ENCODE data around the gene SARDH.

Gene SARDH

DNA sequence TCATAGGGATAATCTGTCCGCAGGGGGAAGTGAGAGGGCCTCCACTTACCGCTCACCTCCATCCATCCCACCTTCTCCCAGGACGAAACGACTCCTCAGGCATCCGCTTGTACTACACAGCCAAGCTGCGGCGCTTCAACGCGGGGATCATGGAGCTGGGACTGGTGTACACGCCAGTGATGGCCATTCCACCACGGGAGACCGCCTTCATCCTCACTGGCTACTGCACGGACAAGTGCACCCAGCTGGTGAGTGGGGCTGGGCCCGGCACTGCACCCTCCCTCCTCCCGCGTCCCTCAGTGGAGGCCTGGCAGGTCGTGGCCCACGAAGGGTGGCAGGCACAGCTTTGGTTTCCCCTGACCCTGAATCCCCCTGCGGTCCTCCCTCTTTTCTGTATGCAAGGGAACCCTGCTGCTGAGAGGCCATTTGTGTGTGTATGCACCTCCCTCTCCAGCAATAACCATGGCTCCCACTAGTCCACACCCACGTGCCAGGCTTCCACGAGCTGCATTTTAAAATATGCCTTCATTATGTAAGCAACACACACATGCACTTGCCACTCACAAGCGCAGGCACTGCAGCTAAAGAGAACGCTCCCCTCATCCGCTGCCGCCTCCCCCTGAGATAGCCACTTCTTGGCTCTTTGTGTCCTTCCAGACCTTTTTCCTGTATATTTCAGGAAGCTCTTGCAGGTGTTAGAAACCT, 90.2 kb downstream of the SARDH start:
- no peak for DNase-seq (ENCODE audit: low read depth, low spot score)

DNA sequence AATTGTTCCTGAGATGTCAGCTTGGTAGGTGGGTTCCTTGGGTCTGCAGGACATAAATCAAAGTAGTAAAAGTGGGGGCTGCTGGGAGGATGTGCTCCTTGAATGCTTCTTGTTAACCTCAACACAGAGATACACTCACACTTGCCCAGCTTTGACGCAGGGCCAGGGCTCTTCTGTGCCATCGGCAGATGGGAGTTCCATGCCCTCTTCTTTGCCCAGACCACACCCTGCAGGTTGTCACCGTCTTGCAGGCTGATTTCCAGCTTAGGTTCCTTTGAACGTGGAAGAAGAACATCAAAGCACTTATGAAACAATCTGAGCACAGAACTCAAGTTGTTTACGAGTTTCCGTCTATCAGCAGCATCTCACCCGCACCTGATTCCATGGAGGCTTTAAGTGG, 91.0 kb downstream of the SARDH start:
- no peak for DNase-seq (ENCODE audit: low read depth, low spot score)

DNA sequence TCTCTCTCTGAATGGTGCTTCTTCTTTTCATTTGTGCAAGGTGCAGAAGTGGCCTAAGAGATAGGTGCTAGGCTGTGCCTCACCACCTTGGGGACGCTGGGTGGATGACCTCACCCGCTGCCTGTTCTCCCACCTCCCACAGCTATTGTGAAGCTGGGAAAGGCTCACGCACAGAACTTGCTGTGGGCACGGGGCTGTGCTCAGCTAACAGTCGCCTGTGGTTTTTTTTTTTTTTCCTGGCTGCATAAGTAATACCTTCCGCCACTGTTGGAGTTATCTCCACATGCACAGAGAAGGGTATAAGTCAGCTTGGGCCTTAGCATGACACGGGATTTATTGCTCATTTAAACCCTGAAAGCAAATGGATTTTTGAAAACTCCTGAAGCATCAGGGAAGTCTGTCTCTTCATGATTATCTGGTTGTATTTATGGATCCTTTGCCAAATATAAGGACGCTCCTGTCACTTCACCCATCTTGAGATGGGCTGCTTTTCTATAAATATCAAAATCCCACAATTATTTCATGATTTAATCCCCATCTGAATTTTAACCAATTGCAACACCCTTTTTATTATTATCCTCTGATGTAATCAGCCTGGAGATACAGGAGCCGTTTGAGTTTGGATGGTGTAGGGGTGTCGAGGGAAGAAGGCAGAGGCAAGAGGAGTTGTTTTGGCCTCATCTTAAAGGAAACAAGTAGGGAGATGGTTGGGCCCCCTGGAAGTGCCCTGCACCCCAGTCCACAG, 93.0 kb downstream of the SARDH start:
- DNase-seq (ENCODE audit: low read depth, low spot score), result no peak

DNA sequence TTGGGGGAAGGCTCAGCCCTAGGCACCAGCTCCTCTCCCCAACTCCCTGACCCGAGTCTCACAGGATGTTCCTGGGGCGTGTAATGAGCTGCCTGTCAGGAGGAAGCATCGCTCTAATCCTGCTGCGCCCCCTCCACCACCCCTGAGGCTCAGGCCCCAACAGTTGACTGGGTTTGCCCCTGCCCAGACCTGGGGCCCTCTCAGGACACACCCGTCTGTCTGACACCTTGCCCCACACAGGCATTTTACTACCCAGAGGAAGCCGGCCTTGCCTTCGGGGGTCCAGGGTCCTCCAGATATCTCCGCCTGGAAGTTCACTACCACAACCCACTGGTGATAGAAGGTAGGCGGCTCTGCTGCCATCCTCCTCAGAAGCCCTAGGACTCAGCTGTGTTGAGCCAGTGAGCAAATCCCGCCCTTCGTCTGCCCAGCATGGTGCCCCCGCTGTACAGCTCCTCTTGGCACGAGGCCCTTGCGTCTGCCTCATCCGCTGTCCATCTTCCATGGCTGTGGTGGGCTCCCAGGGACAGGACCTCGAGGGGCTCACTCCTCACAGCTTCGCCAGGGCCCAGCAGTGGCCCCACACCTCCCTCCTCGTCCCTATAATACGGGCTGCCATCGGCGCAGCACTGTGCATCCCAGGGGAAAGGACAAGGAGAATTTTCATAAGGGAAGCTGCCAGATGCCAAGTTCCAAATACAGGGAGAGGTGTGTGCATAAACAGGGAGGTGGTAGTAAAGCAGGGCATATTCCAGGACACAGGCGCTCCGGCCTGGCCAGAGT, 94.0 kb downstream of the SARDH start:
- DNase-seq (ENCODE audit: low read depth, low spot score), result no peak

DNA sequence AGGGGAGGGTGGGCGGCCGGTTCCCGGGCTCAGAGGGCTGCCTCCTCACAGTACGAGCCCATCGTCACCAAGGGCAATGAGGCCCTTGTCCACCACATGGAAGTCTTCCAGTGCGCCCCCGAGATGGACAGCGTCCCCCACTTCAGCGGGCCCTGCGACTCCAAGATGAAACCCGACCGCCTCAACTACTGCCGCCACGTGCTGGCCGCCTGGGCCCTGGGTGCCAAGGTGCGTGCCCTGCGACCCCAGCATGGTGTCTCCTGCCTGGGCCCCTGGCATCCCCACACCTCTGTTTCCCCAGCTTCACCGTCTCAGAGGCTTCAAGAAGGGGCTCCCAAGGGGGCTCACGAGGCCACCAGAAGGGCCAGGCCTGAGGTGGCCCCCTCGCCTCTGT, 94.8 kb downstream of the SARDH start:
- DNase-seq (ENCODE audit: low read depth, low spot score), result no peak

DNA sequence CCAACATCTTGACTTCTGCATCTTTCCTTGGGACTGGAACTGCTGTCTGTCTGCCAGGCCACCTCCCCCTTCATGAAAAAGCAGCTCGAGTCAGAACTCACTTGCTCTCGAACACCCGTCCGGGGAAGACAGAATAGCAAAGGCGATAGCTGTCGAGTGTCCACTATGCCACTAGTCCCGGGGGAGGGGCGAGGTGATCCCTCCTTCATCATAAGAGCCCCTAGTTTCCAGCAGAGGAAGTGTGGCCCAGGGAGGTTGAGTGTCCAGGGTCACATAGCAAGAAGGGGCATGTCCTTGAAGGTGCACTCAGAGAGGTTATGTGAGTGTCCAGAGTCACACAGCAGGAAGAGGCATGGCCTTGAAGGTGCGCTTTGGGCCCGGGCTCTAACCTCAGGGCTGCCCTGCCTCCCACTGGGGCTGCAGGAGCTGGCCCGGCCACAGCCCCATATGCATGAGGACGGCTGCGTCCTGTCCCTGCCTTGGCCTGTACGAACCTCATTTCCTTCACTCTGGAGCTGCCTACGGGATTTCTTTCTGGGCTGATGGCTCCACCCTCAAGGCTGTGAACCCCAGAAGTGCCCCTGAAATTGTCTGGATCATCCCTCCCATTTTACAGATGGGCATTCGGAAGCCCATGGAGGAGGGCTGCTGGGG, 95.3 kb downstream of the SARDH start:
- DNase-seq (ENCODE audit: low read depth, low spot score), result no peak

DNA sequence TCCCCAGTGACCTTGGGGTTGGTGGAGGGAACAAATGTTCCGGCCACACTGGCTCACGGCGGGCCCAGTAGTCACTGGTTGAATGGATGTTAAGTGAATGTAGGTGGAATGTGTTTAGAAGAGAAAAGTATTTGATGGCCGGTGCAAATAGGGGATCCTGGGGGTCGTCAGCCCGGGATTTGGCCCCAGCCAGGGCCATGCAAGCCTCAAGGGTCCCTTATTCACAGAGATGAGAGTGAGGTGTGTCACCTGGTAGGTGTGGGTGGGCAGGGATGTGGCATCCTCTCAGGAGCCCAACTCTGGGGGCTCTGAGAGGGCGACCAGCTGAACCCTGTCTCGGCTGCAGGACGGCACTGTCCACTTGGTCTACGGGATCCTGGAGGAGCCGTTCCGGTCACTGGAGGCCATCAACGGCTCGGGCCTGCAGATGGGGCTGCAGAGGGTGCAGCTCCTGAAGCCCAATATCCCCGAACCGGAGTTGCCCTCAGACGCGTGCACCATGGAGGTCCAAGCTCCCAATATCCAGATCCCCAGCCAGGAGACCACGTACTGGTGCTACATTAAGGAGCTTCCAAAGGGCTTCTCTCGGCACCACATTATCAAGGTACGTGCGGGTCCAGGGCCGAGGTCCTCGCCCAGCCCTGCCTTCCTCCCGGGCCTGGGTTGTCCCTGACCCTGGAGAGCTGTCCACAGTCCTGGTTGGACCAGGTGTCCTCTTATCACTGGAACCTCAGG, 96.1 kb downstream of the SARDH start:
- no peak for DNase-seq (ENCODE audit: low read depth, low spot score)

DNA sequence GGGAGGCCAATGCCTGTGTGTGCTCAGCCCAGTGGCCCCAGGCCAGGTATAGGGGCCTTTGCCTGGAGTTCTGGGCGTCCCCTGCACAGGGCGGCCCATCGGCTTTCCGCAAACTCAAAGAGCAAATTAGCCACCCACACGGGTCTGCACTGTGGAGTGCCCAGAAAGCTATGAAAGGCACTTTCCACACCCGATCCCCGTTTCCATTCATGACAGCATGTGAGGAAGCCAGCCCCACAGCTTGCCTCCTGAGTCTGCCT, 96.8 kb downstream of the SARDH start:
- no peak for DNase-seq (ENCODE audit: low read depth, low spot score)

DNA sequence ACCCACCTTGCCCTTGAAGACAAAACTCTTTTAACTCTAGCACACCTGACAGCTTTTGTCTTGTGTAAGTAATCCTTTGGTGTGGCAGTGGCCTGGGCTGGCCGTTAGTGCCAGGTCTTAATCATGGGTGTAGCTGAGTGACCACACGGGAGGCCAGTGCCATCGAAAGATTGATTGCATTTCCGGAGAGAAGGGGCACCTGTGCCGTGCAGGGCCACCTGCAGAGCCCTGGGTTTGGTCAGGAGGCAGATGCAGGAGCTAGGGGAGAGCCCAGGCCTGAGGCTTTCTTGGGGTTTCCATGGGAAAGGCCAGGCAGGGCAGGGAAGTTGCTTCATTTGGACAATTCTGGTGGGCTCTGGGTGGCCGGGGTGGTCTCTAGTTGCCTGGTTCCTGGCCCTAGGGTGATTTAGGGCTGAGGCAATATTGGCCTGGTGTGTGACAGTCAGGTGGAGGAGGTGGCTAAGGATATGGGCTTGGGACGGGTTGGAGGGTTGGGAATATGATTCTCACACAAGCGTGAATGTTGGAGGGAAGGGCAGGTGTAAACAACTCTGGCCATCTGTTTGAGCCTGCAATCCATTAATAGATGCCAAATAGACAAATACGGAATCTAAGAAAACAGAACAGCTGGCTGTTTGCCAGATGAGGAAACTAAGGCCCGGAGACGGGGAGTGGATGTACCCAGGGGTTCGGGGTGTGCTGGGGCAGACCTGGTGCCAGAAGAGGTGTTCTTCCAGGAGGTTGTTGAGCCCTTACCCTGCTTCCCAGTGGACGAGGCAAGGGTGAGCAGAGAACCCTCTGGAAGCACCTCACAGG, 97.4 kb downstream of the SARDH start:
- no peak for DNase-seq (ENCODE audit: low read depth, low spot score)

DNA sequence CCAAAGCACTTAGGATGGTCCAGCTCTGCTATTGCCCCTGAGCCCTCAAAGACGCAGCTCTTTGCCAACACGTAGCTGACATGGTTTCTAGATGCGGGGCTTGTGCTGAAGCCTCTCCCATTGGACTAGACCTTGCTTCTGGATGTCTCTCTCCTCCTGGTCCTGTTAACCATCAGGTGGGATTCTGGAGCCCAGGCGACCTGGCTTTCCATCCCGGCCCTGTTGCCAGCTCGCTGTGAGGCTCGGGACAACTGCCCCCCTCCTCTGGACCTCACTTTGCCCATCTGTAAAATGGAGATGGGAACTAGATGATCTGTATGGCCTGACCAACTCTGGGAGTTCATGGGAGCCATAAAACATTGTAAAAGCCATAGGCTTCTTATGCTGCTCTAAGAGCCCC, 98.0 kb downstream of the SARDH start:
- DNase-seq (ENCODE audit: low read depth, low spot score), result no peak

DNA sequence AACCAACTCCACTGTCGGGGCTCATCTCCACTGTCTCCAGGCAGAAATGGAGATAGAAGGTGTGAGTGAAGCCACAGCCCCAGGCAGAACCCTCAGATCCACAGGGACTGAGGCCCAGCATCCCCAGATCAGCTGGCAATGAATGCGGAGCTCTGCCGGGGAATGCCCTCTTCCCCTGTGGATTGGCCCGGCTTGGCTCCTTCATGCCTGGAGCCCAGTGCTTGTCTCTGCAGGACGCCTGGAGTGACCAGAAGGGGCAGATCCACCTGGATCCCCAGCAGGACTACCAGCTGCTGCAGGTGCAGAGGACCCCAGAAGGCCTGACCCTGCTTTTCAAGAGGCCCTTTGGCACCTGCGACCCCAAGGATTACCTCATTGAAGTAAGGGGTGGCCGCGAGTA, 98.5 kb downstream of the SARDH start:
- DNase-seq (ENCODE audit: low read depth, low spot score), result no peak

DNA sequence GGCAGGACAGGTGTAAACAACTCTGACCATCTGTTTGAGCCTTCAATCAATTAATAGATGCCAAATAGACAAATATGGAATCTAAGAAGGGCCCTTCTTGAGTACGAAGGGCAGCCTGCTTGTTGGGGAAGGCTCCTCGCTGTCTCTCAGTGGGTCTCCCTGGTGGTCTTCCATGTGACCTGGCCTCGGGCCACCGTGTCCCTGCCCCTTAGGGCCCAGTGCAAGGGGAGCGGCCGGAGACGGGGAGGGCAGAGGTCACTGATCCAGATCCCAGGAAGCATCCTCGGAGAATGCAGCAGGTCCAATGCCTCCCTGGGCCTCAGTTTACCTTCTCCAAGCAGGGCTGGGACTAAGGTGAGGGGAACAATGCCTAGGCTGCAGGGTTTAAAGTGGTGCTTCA, 99.4 kb downstream of the SARDH start:
- DNase-seq (ENCODE audit: low read depth, low spot score), result no peak

DNA sequence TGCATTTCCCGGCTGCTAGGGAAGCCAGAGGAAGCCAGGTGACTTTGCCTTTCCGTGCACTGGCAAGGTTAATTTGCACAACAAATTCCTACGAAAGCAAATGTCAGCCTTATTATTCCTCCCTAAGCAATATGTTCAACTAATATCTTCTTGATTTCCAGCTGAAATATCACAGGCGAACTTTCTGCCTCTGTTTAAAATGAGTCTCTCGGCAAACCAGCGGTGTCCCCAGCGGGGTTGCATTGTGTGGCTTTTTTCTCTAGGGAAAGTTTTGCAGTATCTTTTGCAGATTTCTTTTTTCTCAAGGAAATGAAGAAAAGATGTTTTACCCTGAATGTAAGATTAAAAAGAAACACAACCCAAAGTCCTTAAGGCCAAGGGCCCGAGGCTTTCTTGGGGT, 100.1 kb downstream of the SARDH start:
- no peak for DNase-seq (ENCODE audit: low read depth, low spot score)

DNA sequence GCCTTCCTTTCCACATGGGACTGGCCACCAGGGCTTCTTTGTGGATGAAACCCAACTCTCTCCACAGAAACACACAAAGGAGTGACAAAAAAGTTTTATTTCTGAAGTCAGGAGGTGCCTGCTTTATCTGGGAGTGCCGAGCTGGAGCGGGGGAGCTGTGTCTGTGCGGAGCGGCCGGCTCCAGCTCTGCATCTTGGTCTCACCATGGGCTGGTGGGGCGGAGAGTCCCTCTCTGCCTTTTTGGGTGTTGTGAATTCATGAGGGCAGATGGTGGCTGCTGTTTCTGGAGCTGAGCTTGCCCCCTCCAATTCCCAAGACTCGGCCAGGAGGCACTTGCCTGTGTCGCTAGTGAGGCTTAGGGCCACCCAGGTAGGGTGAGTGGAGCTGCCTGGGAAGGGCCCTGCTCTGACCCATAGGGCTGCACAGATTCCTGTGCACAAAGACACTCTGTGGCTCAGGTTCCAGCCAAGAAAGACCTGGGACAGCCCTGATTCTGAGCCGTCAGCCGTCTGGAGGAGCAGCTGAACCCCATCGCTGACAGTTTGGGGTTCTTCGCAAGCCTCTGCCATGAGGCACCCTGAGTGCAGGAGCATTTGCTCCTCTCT, 100.6 kb downstream of the SARDH start:
- no peak for DNase-seq (ENCODE audit: low read depth, low spot score)

DNA sequence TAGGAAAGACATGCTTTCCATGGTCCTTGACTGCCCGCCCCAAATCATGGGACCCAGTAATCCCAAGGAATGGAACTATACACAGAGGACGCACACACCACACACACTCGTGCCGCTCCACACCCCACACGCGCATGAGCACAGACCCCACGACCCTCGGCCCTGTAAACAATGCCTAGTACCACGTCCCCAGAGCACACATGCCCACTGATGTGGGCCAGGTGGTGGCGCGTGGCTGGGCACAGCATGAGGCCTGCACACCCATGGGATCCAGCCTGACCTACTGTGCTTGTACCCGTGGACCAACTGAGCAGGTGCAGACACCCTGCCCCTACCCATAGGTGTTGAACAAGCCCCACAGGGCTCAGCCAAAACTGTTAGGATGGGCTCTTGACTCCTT, 101.2 kb downstream of the SARDH start:
- DNase-seq (ENCODE audit: low read depth, low spot score), result no peak

DNA sequence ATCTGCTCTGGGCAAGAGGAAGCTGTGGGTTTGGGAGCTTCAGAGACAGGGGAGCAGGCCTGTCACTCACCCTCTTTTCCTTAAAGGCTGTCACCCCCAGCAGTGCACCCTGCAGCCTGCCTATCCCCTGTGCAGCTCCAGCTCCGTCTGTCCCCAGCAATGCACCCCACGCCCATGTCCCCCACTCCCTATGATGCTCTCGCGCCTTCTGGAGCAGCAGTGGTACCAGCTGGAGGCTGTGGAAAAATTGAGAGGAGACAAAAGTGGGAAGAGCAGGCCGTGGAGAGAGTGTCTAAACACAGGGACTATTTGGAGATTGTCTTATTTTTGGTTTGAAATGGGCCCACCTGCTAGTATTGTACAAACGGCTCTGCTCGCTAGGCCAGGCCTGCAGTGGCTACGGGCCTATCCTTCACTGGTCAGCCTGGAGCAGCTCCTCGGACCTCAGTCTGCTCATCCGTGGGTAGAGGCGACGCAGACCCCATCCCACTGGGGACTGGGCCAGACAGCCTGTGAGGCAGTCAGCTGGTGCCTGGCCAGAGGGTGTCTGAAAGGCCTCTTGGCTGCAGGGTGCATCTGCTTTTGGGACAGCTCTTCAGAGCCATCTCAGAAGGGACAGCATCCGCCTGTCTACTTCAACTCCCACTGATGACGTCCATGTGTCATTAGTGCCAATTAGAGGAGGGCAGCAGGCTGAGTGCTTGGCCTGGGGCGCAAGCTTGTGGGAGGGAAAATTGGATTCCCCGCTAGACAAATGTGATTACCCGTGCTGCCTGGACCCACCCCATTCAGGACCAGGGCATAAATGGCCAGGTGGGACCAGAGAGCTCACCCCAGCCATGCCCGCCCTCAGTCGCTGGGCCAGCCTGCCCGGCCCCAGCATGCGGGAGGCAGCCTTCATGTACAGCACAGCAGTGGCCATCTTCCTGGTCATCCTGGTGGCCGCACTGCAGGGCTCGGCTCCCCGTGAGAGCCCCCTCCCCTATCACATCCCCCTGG, 102.3 kb downstream of the SARDH start, which contains the start of gene DBH:
Gene DBH (plus strand): TSS at position 831 of the 999 bp plus-strand sequence. CDS start 9 bp downstream, at position 840.
- DNase-seq (ENCODE audit: low read depth, low spot score), result no peak

DNA sequence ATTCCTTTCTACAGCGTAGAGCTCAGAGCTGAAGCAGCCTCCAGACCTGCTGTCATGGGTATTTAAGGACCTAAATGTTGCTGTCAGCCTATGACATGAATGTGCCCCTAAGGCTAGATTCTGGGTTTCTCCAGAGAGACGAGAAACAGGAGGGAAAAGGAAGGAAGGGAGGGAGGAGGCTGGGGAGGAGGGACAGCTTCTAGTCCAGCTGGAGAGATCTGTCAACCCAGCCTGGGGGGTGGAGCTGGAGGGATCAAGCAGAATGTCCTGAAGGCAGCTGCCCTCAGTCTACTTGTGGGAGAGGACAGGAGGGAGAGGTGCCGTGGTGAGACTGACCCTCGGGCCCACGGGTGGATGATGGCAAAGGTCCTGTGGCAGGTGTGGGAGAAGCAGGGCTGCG, 103.1 kb downstream of the SARDH start:
- DNase-seq (ENCODE audit: low read depth, low spot score), result no peak

DNA sequence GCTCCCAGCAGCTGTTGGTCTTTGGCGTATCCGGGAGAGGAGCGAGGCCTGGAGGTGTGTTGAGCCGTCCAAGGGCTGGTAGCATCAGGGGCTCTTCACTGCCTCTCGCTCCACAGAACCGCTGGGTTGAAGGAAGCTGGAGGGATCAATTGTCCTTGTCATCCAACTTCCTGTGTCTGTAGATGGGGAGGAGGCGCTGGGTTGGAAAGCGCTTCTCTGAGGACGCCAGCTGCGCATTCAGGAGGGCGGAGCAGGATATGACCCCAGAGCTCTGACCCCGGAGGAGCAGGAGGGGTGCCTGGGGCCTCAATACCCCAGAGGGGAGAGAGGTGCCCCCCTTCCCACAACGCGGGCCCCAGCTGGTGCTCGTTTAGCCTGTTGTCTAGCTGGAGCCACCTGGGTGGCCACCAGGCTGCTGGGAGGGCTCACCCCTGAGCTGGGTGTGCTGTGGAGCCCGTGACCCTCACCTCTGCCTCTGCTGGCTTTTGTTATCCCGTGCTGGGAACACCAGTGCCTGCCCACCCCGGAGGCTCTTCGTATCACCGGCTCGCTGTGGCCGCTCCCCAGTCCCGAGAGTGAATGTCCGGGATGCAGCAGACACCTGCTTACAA, 104.0 kb downstream of the SARDH start:
- DNase-seq (ENCODE audit: low read depth, low spot score), result no peak

DNA sequence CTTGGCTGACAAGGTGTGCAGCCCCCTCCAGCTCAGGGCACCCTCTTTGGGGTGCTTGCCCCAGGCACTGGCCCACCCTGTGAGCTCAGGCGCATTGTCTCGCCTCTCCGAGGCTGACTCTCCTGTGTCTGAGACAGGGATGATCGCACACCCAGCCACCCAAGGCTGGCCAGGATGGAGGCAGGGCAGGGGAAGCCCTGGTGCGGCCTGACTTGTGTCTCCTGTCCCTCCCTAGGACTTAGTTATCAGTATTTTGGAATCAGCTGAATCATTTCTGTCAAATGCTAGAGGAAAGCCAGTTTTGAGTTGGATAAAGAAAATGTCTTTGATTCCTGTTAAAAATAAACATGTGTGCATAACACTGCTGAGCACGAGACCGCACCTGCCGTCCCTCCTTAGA, 104.5 kb downstream of the SARDH start:
- no peak for DNase-seq (ENCODE audit: low read depth, low spot score)
